Osteoblast (primary cell): Measurements from ENCODE around the gene GALK1. TPM values are rescaled to one million over a fixed set of nuclear protein-coding genes. Genes with fewer than 3 reads are reported as not detected.
A peak's percentile ranks its signal among the peaks of the same experiment; 100 is the strongest.

ENCODE experiments used
- DNase-seq: peaks from one replicate; pipeline ENCODE4 v3.0.0; 2011; ENCODE audit warnings: low spot score, mixed read lengths; ENCODE audit not compliant: insufficient read length; ENCODE audit errors: missing footprints
- H2AFZ ChIP-seq: 2 replicates; pipeline ENCODE4 v1.6.0; 2011; ENCODE audit warnings: mild to moderate bottlenecking, low read length
- H3K27ac ChIP-seq: 2 replicates; pipeline ENCODE4 v1.5.1; 2011; ENCODE audit warnings: mild to moderate bottlenecking, low read depth, low read length, moderate library complexity
- H3K27me3 ChIP-seq: 2 replicates; pipeline ENCODE4 v1.6.0; 2012; ENCODE audit warnings: mild to moderate bottlenecking, control low read depth, inconsistent platforms, low read length, moderate library complexity; ENCODE audit not compliant: insufficient read depth
- H3K36me3 ChIP-seq: 2 replicates; pipeline ENCODE4 v1.5.1; 2011; ENCODE audit warnings: mild to moderate bottlenecking, low read length, control low read depth, moderate library complexity; ENCODE audit not compliant: insufficient read depth
- H3K4me1 ChIP-seq: 2 replicates; pipeline ENCODE4 v1.5.1; 2011; ENCODE audit warnings: mild to moderate bottlenecking, low read length, control low read depth, moderate library complexity; ENCODE audit not compliant: insufficient read depth
- H3K4me2 ChIP-seq: 2 replicates; pipeline ENCODE4 v1.6.0; 2011; ENCODE audit warnings: mild to moderate bottlenecking, low read length; ENCODE audit not compliant: insufficient read depth
- H3K4me3 ChIP-seq: fragments of 200-600 bp; sonication (generic); 3 replicates; pipeline ENCODE4 v1.5.1; 2012; ENCODE audit warnings: mild to moderate bottlenecking, low read length, inconsistent platforms; ENCODE audit not compliant: insufficient read depth
- H3K79me2 ChIP-seq: 2 replicates; pipeline ENCODE4 v1.6.0; 2012; ENCODE audit warnings: mild to moderate bottlenecking, low read length, control low read depth, inconsistent platforms; ENCODE audit not compliant: insufficient read depth
- H3K9me3 ChIP-seq: 2 replicates; pipeline ENCODE4 v1.5.1; 2011; ENCODE audit warnings: low read depth, low read length, control low read depth
- H4K20me1 ChIP-seq: 2 replicates; pipeline ENCODE4 v1.6.0; 2012; ENCODE audit warnings: mild to moderate bottlenecking, low read length, control low read depth; ENCODE audit not compliant: insufficient read depth
- CTCF ChIP-seq: IDR thresholded peaks from 2 replicates; pipeline ENCODE4 v1.5.1; 2011; ENCODE audit warnings: mild to moderate bottlenecking, low read depth, low read length, moderate library complexity; ENCODE audit errors: extremely low read depth
- total RNA-seq: library from RNA; depleted of rRNA; stranded (reverse); fragments of >200 nt; gene quantifications from 2 replicates; pipeline ENCODE4 v1.2.3, GENCODE V29; 2012

Gene GALK1
- total RNA-seq, 1 donor = 25.3 TPM

- Histone ChIP-seq H4K20me1 (peaks cover 17% of the 10 kb centered on the region), H3K27ac (no peak overlapping the region), H2AFZ (no peak overlapping the region), H3K4me1 (peaks cover 20% of the 10 kb centered on the region), H3K27me3 (no peaks in the 10 kb centered on the region), H3K79me2 (peaks cover 7% of the 10 kb centered on the region), H3K36me3 (peaks cover 2% of the 10 kb centered on the region), H3K4me3 (no peak overlapping the region), H3K9me3 (no peaks in the 10 kb centered on the region), H3K4me2 (no peak overlapping the region)
- DNase-seq = no peak
- no peak for TF ChIP-seq CTCF
Observed at GRCh38 chr17:75806822-75807500, 42.0 kb upstream of the GALK1 start.

GRCh38 chr17:75803883-75804282 is 38.9 kb upstream of the GALK1 start:
- TF ChIP-seq CTCF = no peak
- no peak overlapping the region for H3K27ac ChIP-seq
- H3K4me2 ChIP-seq = no peak overlapping the region
- H3K36me3 ChIP-seq = peaks cover 11% of the 10 kb centered on the region
- peaks cover 7% of the 10 kb centered on the region for H3K4me1 ChIP-seq
- peaks cover 17% of the 10 kb centered on the region for H3K79me2 ChIP-seq
- DNase-seq = no peak
- no peaks in the 10 kb centered on the region for H3K27me3 ChIP-seq
- no peak overlapping the region for H2AFZ ChIP-seq
- H4K20me1 ChIP-seq = peaks cover 6% of the 10 kb centered on the region
- no peak overlapping the region for H3K4me3 ChIP-seq
- no peaks in the 10 kb centered on the region for H3K9me3 ChIP-seq

- Histone ChIP-seq H3K36me3 (peaks cover 26% of the 10 kb centered on the region), H3K79me2 (peaks cover 36% of the 10 kb centered on the region), H3K4me3 (no peak overlapping the region), H3K4me2 (no peak overlapping the region), H2AFZ (no peak overlapping the region), H4K20me1 (peaks cover 5% of the 10 kb centered on the region), H3K9me3 (no peaks in the 10 kb centered on the region), H3K4me1 (no peaks in the 10 kb centered on the region), H3K27me3 (no peaks in the 10 kb centered on the region), H3K27ac (no peak overlapping the region)
- TF ChIP-seq CTCF = no peak
- DNase-seq = no peak
Observed at GRCh38 chr17:75799402-75799801, 34.4 kb upstream of the GALK1 start.

- H3K4me2 ChIP-seq = no peak overlapping the region
- peaks cover 5% of the 10 kb centered on the region for H4K20me1 ChIP-seq
- H3K4me3 ChIP-seq = no peak overlapping the region
- no peak overlapping the region for H2AFZ ChIP-seq
- no peak for TF ChIP-seq CTCF
- no peaks in the 10 kb centered on the region for H3K9me3 ChIP-seq
- peaks cover 40% of the 10 kb centered on the region for H3K36me3 ChIP-seq
- H3K27me3 ChIP-seq = no peaks in the 10 kb centered on the region
- DNase-seq = peak; percentile 64
- no peak overlapping the region for H3K27ac ChIP-seq
- peaks cover 8% of the 10 kb centered on the region for H3K4me1 ChIP-seq
- H3K79me2 ChIP-seq = peaks cover 60% of the 10 kb centered on the region
Observed at GRCh38 chr17:75795820-75796607, 31.0 kb upstream of the GALK1 start.
